Breast epithelium (tissue), 3 donors: ENCODE measurements around the gene TUBB4B.

Experiments
- CTCF ChIP-seq, 3 donors: fragments of 450-650 bp; IDR thresholded peaks; one replicate each; pipeline ENCODE4 v1.5.1; 2016 to 2017; ENCODE audit warnings: antibody characterized with exemption in 3 of 3, mild to moderate bottlenecking in 3 of 3, moderate library complexity in 3 of 3
- POLR2A ChIP-seq: fragments of 450-650 bp; IDR thresholded peaks from one replicate; pipeline ENCODE4 v1.6.1; 2016; ENCODE audit warnings: antibody characterized with exemption, mild to moderate bottlenecking, moderate library complexity

DNA sequence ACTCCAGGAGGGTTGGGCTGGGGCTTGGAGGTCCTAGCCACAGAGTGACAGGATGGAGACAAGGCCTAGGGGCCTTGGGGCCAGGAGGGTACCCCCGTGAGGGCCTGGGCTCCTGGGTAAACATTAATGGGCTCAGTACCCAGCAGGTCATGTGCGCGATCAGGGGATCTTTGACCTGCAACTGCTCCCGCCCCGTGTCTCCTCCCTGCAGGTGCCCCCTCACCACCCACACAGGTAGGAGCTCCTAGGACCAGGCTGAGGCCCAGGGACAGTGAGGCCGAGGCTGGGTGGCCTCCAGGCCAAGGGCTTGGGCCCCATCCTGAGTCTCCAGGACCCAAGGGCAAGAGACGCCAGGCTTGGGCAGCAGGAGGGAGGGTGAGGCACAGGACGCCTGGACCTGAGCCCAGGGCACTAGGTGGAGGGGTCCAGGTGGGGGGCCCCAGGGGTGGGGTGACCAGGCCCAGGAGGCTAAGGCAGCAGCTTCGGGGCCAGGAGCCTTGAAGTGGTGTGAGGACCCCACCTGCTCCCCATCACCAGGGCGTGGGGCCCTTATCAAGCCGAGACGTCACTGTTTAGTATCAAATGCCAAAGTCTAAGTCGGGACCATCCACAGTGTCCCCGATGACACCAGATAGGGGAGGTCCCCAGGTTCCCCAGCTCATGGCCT is 10.2 kb upstream of the TUBB4B start, which contains the start of gene SLC34A3:
- TF ChIP-seq POLR2A: no peak
- no peak for TF ChIP-seq CTCF (IDR thresholded peaks at IDR 0.05)
